Panc1 (cell line): Measurements from ENCODE around the gene TMEM109. TPM values are rescaled to one million over a fixed set of nuclear protein-coding genes. Genes with fewer than 3 reads are reported as not detected.

Source experiments
- ATAC-seq: fragments of 200-7000 bp; cut with Tn5 transposase; 2 replicates; pipeline ENCODE4 v1.9.1; 2020; ENCODE audit warnings: mild to moderate bottlenecking, moderate library complexity
- BruUV-seq: library from RNA; stranded (reverse); fragments of 400-500 nt; replicated peaks from 2 replicates; lab custom pipeline; 2021; lab: Mats Ljungman, UMichigan
- CTCF ChIA-PET: fragments of 300-600 bp; sonication (Branson Sonifier 250); formaldehyde crosslinking; loops from one replicate; lab custom pipeline; 2022; ENCODE audit warnings: antibody characterized with exemption; lab: Charles Lee
- POLR2A ChIA-PET: fragments of 300-600 bp; sonication (Branson Sonifier 250); formaldehyde crosslinking; loops from one replicate; lab custom pipeline; 2022; ENCODE audit warnings: antibody characterized with exemption; lab: Charles Lee
- DNase-seq: peaks from one replicate; pipeline ENCODE4 v3.0.0-alpha.2; 2010; ENCODE audit warnings: low read depth, low spot score
- H3K27ac ChIP-seq: 2 replicates; pipeline ENCODE4 v1.5.1; 2011; ENCODE audit warnings: mild to moderate bottlenecking, low read length, inconsistent platforms
- H3K27me3 ChIP-seq: fragments of 200-500 bp; sonication (Bioruptor generic); 2 replicates; pipeline ENCODE4 v1.6.0; 2014; ENCODE audit warnings: low read length, inconsistent platforms; ENCODE audit not compliant: control insufficient read depth, insufficient read depth
- H3K36me3 ChIP-seq: fragments of 200-500 bp; sonication (Bioruptor generic); 2 replicates; pipeline ENCODE4 v1.5.1; 2014; ENCODE audit warnings: inconsistent platforms, mild to moderate bottlenecking, low read length, moderate library complexity; ENCODE audit not compliant: control insufficient read depth, insufficient read depth
- H3K4me1 ChIP-seq: 2 replicates; pipeline ENCODE4 v1.5.1; 2011; ENCODE audit warnings: inconsistent platforms, mild to moderate bottlenecking, low read length, moderate library complexity; ENCODE audit not compliant: control insufficient read depth, insufficient read depth
- H3K4me3 ChIP-seq, 2 experiments: 2 replicates each; pipeline ENCODE4 v1.5.1; 2011 to 2012; ENCODE audit warnings: low read depth in 2 of 2, low read length in 2 of 2, mild to moderate bottlenecking in 2 of 2, inconsistent platforms in 1 of 2, moderate library complexity in 1 of 2
- H3K9me3 ChIP-seq: fragments of 200-500 bp; sonication (Bioruptor generic); 2 replicates; pipeline ENCODE4 v1.5.1; 2014; ENCODE audit warnings: low read depth, mild to moderate bottlenecking, inconsistent platforms, low read length, moderate library complexity; ENCODE audit not compliant: control insufficient read depth, insufficient read depth
- CTCF ChIP-seq: fragments of 450-650 bp; IDR thresholded peaks from 2 replicates; pipeline ENCODE4 v1.5.1; 2017; ENCODE audit warnings: mild to moderate bottlenecking
- POLR2AphosphoS5 ChIP-seq: IDR thresholded peaks from 2 replicates; pipeline ENCODE4 v1.6.1; 2012; ENCODE audit warnings: mild to moderate bottlenecking, low read depth, low read length, moderate library complexity
- REST ChIP-seq, 2 experiments: IDR thresholded peaks; 2 replicates each; pipeline ENCODE4 v1.6.1; 2011 to 2012; ENCODE audit warnings: low read depth in 2 of 2, control low read depth in 1 of 2, low read length in 1 of 2, mild to moderate bottlenecking in 1 of 2, moderate library complexity in 1 of 2; ENCODE audit not compliant: insufficient read depth in 1 of 2
- SIN3A ChIP-seq: IDR thresholded peaks from 2 replicates; pipeline ENCODE4 v1.6.1; 2012; ENCODE audit warnings: low read depth, mild to moderate bottlenecking, low read length, moderate library complexity, borderline replicate concordance; ENCODE audit not compliant: insufficient read depth
- TCF7L2 ChIP-seq: IDR thresholded peaks from 2 replicates; pipeline ENCODE4 v1.6.1; 2011; ENCODE audit warnings: mild to moderate bottlenecking, low read depth, low read length, inconsistent platforms
- in situ Hi-C: cut with HindIII; loops from 2 replicates; pipeline ENCODE4 v1.10.0; 2016; ENCODE audit warnings: low sequenced_read_pairs, low pct_unique_long_range_greater_than_20kb
- intact Hi-C: fragments of 100-400 bp; cut with micrococcal nuclease; formaldehyde crosslinking; loops from one replicate; pipeline ENCODE4 v1.10.0; 2022; ENCODE audit not compliant: unreplicated experiment
- total RNA-seq: library from RNA; stranded (reverse); gene quantifications from one replicate; pipeline ENCODE4 v1.2.1, GENCODE V29; 2021; ENCODE audit not compliant: unreplicated experiment

The TMEM109 gene
- total RNA-seq, 1 experiment from 2014 or later, result 91.8 TPM

- POLR2A ChIA-PET, result no interaction called here
Observed at GRCh38 chr11:60972182-60973030, 58.4 kb downstream of the TMEM109 start.

More at GRCh38 chr11:60972182-60973030, 58.4 kb downstream of the TMEM109 start:
- Histone ChIP-seq H3K9me3 (no peaks in the 10 kb centered on the region), H3K27ac (no peak overlapping the region), H3K36me3 (no peaks in the 10 kb centered on the region), H3K4me3 (no peak overlapping the region), H3K27me3 (no peaks in the 10 kb centered on the region), H3K4me1 (no peaks in the 10 kb centered on the region)
- in situ Hi-C loops (no loop called here), intact Hi-C loops (no loop called here)
- TF ChIP-seq REST (IDR thresholded peaks at IDR 0.05; ENCODE audit: insufficient read depth in 1 of 2, low read depth in 2 of 2, low read length in 1 of 2), result no peak
- TF ChIP-seq TCF7L2, result no peak
- TF ChIP-seq POLR2AphosphoS5, result no peak
- no peak for TF ChIP-seq SIN3A
- TF ChIP-seq CTCF, result no peak
- BruUV-seq, result no TSS peak
- CTCF ChIA-PET, result no interaction called here
- ATAC-seq (peak; percentile 49), DNase-seq (no peak)

Other genes with a start within 250 kb of the TMEM109 start
- not detected for gene MS4A8, start 214.5 kb upstream of the TMEM109 start, total RNA-seq
- gene MS4A18, start 189.4 kb upstream of the TMEM109 start, total RNA-seq, result not detected
- not detected for gene MS4A15, start 157.3 kb upstream of the TMEM109 start, total RNA-seq
- gene MS4A10, start 128.8 kb upstream of the TMEM109 start, total RNA-seq, result not detected
- gene CCDC86, start 72.0 kb upstream of the TMEM109 start, total RNA-seq, result 70.2 TPM
- gene PTGDR2, start 58.2 kb upstream of the TMEM109 start, total RNA-seq, result not detected
- gene ZP1, start 46.6 kb upstream of the TMEM109 start, total RNA-seq, result not detected
- 149 TPM for gene PRPF19, start 7.6 kb upstream of the TMEM109 start, total RNA-seq
- gene TMEM132A, start 10.3 kb downstream of the TMEM109 start, total RNA-seq, result 154 TPM
- 8.7 TPM for gene SLC15A3, start 38.0 kb downstream of the TMEM109 start, total RNA-seq
- gene CD6, start 57.5 kb downstream of the TMEM109 start, total RNA-seq, result 1.1 TPM
- 0.28 TPM for gene CD5, start 188.3 kb downstream of the TMEM109 start, total RNA-seq
- 24.0 TPM for gene VPS37C, start 247.3 kb downstream of the TMEM109 start, total RNA-seq